ENCODE data around the gene SPO11.

DNA sequence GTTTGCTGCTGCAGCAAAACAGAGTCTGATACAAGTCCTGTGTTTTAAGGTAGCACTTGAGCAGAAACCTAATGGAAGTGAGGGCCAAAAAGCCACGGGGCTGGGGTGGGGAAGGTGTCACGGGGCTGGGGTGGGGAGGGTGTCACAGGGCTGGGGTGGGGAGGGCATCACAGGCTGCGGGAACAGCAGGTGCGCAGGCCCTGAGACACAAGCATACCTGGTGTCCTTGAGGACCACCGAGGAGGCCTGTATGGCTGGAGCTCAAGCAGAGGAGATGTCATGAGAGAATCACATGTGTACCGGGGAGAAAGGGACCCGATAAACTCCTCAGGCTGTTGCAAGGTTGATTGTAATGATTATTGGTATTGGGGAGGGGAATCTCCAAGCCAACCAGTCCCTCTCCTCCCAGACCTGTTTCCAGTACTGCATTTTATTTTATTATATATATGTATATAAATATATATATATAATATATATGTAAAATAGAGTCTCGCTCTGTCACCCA is 13.6 kb upstream of the SPO11 start:
- TF ChIP-seq, protein P1, sequence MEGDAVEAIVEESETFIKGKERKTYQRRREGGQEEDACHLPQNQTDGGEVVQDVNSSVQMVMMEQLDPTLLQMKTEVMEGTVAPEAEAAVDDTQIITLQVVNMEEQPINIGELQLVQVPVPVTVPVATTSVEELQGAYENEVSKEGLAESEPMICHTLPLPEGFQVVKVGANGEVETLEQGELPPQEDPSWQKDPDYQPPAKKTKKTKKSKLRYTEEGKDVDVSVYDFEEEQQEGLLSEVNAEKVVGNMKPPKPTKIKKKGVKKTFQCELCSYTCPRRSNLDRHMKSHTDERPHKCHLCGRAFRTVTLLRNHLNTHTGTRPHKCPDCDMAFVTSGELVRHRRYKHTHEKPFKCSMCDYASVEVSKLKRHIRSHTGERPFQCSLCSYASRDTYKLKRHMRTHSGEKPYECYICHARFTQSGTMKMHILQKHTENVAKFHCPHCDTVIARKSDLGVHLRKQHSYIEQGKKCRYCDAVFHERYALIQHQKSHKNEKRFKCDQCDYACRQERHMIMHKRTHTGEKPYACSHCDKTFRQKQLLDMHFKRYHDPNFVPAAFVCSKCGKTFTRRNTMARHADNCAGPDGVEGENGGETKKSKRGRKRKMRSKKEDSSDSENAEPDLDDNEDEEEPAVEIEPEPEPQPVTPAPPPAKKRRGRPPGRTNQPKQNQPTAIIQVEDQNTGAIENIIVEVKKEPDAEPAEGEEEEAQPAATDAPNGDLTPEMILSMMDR (IDR thresholded peaks at IDR 0.05): no peak
- no peak for TF ChIP-seq POLR2A (IDR thresholded peaks at IDR 0.05)

All from right lobe of liver (tissue), 4 donors.